Activated CD8-positive, alpha-beta T cell treated with anti-CD3 and anti-CD28 coated beads for 36 hours (primary cell): ENCODE measurements around the gene PTK6. TPM values are rescaled to one million over a fixed set of nuclear protein-coding genes. Genes with fewer than 3 reads are reported as not detected.

Source experiments
- ATAC-seq: fragments of 200-7000 bp; cut with Tn5 transposase; one replicate; pipeline ENCODE4 v1.10.0; 2021; ENCODE audit warnings: mild to moderate bottlenecking, moderate library complexity
- CTCF ChIA-PET: fragments of 350-600 bp; sonication (Branson Sonifier 250); formaldehyde crosslinking; loops from one replicate; lab custom pipeline; 2021; ENCODE audit warnings: antibody characterized with exemption; lab: Charles Lee
- POLR2A ChIA-PET: fragments of 350-600 bp; sonication (Branson Sonifier 250); formaldehyde crosslinking; loops from one replicate; lab custom pipeline; 2021; ENCODE audit warnings: antibody characterized with exemption; lab: Charles Lee
- DNase-seq: peaks from one replicate; pipeline ENCODE4 v3.0.0-alpha.2; 2020
- H3K27ac Mint-ChIP-seq: one replicate; pipeline ENCODE4 v1.8.0; 2021; ENCODE audit warnings: mild to moderate bottlenecking, mixed read lengths
- H3K27me3 Mint-ChIP-seq: one replicate; pipeline ENCODE4 v1.8.0; 2021; ENCODE audit warnings: mixed read lengths
- H3K36me3 Mint-ChIP-seq: one replicate; pipeline ENCODE4 v1.8.0; 2021; ENCODE audit warnings: low read depth, mixed read lengths
- H3K4me1 Mint-ChIP-seq: one replicate; pipeline ENCODE4 v1.8.0; 2021; ENCODE audit warnings: low read depth, mixed read lengths
- H3K4me3 Mint-ChIP-seq: one replicate; pipeline ENCODE4 v1.8.0; 2021; ENCODE audit warnings: mild to moderate bottlenecking, moderate library complexity, mixed read lengths
- H3K9me3 Mint-ChIP-seq: one replicate; pipeline ENCODE4 v1.8.0; 2021; ENCODE audit warnings: mixed read lengths
- intact Hi-C: fragments of 100-400 bp; cut with micrococcal nuclease; formaldehyde crosslinking; loops from one replicate; pipeline ENCODE4 v1.10.0; 2022
- total RNA-seq, 2 experiments: library from RNA; stranded (reverse); gene quantifications; one replicate each; pipeline ENCODE4 v1.2.3, GENCODE V29; 2021
- TF ChIP-seq, protein P1 (sequence below): fragments of 200-600 bp; IDR thresholded peaks from one replicate; pipeline ENCODE4 v1.8.0; 2022; ENCODE audit warnings: antibody characterized with exemption, mild to moderate bottlenecking

PTK6 gene
- total RNA-seq, 2 experiments from 2014 or later = 0.18 TPM; not detected in 1

DNA sequence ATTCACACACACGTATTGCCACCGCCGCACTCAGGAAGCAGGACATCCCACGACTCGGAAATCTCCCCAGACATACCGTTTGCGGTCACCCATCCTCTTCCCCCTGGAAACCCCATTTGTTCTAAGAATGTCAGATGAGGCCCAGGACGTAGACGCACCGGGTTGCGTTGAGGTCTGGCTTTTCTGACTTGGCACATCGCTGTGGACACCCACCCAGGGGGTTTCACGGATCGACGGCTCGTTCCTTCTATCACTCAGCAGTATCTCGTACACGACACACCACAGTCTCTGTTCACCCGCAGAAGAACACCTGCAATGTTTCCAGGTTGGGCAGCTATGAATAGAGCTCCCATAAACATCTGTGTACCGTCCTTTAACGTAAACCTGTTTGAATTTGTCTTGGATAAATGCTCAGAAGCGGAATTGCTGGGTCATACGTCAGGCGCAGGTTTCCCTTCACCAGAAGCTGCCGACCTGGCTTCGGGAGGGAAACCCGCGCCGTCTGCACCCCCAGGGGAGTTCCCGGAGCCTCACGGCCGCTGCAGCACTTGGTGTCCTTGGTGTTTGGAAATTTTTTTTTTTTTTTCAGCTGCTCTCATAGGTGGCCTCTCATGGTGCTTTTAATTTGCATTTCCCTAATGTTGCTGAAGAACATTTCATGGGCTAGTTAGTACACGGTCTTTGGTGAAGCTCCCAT, 29.0 kb downstream of the PTK6 start:
- peak; percentile 48 for DNase-seq
- TF ChIP-seq, protein P1, sequence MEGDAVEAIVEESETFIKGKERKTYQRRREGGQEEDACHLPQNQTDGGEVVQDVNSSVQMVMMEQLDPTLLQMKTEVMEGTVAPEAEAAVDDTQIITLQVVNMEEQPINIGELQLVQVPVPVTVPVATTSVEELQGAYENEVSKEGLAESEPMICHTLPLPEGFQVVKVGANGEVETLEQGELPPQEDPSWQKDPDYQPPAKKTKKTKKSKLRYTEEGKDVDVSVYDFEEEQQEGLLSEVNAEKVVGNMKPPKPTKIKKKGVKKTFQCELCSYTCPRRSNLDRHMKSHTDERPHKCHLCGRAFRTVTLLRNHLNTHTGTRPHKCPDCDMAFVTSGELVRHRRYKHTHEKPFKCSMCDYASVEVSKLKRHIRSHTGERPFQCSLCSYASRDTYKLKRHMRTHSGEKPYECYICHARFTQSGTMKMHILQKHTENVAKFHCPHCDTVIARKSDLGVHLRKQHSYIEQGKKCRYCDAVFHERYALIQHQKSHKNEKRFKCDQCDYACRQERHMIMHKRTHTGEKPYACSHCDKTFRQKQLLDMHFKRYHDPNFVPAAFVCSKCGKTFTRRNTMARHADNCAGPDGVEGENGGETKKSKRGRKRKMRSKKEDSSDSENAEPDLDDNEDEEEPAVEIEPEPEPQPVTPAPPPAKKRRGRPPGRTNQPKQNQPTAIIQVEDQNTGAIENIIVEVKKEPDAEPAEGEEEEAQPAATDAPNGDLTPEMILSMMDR = no peak
- no peaks in the 10 kb centered on the region for H3K36me3 Mint-ChIP-seq
- H3K27me3 Mint-ChIP-seq = peaks cover 52% of the 10 kb centered on the region
- peak overlapping the region; percentile 28 for H3K27ac Mint-ChIP-seq
- intact Hi-C loops = no loop called here
- peaks cover 14% of the 10 kb centered on the region for H3K4me1 Mint-ChIP-seq
- peaks cover 14% of the 10 kb centered on the region for H3K9me3 Mint-ChIP-seq
- ChIA-PET POLR2A (interaction anchor here (0.7 kb wide), 1 partner anchor 128 kb away, joined by 3 read pairs; no protein-coding TSS in a partner anchor), CTCF (interaction anchor here (1.1 kb wide), 2 partner anchors 11 to 29 kb away, joined by 3 to 4 read pairs; partner anchors contain the start of gene PTK6)
- peak; percentile 69 for ATAC-seq
- no peak overlapping the region for H3K4me3 Mint-ChIP-seq

DNA sequence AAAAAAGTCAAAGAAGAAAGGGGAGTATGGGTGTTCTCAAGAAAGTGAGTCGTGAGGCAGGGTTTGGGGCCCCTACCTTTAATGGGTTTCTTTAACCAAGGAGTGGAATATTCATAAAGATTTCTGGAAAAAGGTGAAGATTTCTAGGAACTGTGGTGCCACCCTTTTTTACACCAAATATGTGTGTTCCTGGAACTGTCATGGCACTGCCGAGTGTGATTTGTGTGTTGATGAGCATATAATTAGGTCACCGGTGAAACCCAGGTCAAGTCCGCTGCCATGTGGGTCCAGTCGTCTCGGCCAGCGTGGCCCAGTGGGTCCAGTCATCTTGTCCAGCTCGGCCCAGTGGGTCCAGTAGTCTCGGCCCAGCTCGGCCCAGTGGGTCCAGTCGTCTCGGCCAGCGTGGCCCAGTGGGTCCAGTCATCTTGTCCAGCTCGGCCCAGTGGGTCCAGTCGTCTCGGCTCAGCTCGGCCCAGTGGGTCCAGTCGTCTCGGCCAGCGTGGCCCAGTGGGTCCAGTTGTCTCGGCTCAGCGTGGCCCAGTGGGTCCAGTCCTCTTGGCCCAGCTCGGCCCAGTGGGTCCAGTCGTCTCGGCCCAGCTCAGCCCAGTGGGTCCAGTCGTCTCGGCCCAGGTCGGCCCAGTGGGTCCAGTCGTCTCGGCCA, 30.0 kb downstream of the PTK6 start:
- H3K9me3 Mint-ChIP-seq = peaks cover 14% of the 10 kb centered on the region
- ATAC-seq (peak; percentile 50), DNase-seq (peak; percentile 48)
- peaks cover 45% of the 10 kb centered on the region for H3K27me3 Mint-ChIP-seq
- intact Hi-C loops = no loop called here
- no peak overlapping the region for H3K4me3 Mint-ChIP-seq
- no peak overlapping the region for H3K27ac Mint-ChIP-seq
- H3K4me1 Mint-ChIP-seq = peaks cover 14% of the 10 kb centered on the region
- ChIA-PET POLR2A (no interaction called here), CTCF (interaction anchor here (1.1 kb wide), 1 partner anchor 10 kb away, joined by 3 read pairs; no protein-coding TSS in a partner anchor)
- H3K36me3 Mint-ChIP-seq = no peaks in the 10 kb centered on the region
- TF ChIP-seq, protein P1 = no peak

DNA sequence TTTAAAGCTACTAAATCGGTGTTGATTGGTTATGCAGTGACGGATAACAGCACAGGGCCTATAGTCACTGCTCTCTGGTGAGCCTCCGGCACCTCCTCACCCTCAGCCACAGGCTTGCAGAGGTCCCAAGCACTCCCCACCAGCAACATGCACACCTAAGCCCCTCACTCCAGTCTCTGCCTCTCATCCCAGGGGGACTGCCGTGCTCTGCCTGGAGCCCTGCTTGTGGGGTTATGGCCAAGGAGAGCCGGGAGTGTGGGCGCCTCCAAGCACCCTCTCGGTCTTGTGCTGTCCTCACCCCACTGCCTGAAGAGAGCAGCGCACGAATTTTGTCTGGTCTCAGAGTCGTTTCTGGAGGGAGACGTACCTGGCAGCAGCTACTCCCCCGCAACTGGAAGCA, 31.5 kb downstream of the PTK6 start:
- ATAC-seq (no peak), DNase-seq (no peak)
- H3K36me3 Mint-ChIP-seq = no peaks in the 10 kb centered on the region
- H3K27me3 Mint-ChIP-seq = peaks cover 41% of the 10 kb centered on the region
- ChIA-PET POLR2A (no interaction called here), CTCF (interaction anchor here (1.3 to 2.2 kb wide), 2 partner anchors 10 to 282 kb away, joined by 3 to 12 read pairs; no protein-coding TSS in a partner anchor)
- H3K9me3 Mint-ChIP-seq = peaks cover 14% of the 10 kb centered on the region
- H3K27ac Mint-ChIP-seq = no peak overlapping the region
- H3K4me3 Mint-ChIP-seq = no peak overlapping the region
- H3K4me1 Mint-ChIP-seq = peaks cover 14% of the 10 kb centered on the region
- intact Hi-C loops = no loop called here
- TF ChIP-seq, protein P1 = no peak

DNA sequence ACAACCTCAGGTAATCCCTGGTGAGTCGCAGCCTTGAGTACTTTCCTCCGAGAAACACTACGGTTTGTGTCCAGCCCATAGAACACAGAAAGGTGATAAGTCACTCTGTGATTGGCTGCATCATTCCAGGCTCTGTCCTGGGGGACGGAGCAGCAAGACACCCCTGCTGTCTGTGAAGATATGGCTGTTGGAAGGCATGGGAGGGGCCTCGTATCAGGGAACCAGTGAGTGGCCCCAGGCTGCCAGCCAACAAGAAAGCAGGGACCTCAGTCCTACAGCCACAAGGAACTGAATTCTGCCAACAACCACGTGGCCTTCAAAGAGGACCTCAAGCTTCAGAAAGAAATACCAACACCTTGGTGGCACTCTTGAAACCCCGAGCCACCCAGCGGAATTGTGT, 31.9 kb downstream of the PTK6 start:
- Mint-ChIP-seq H3K4me3 (no peak overlapping the region), H3K9me3 (peaks cover 14% of the 10 kb centered on the region), H3K4me1 (peaks cover 14% of the 10 kb centered on the region), H3K27ac (no peak overlapping the region), H3K27me3 (peaks cover 38% of the 10 kb centered on the region), H3K36me3 (no peaks in the 10 kb centered on the region)
- no peak for DNase-seq
- intact Hi-C loops = no loop called here
- ChIA-PET POLR2A (no interaction called here), CTCF (interaction anchor here (1.3 to 2.2 kb wide), 2 partner anchors 9 to 282 kb away, joined by 3 to 12 read pairs; no protein-coding TSS in a partner anchor)
- no peak for ATAC-seq
- TF ChIP-seq, protein P1 = no peak
